NCI-H2081 treated with DMSO at 0.1 percent for 48 hours (cell line): ENCODE measurements around the gene NOBOX.
A peak's percentile ranks its signal among the peaks of the same experiment; 100 is the strongest.
"Not testable (repeated sequence)": the region's sequence is repeated elsewhere in the genome, so short reads cannot be mapped to it uniquely, and the experiment has no call there.

Experiments
- DNase-seq: peaks from one replicate; lab custom pipeline; 2025; lab: John Stamatoyannopoulos, UW

The NOBOX gene

GRCh38 chr7:144403649-144404061 is at the start of gene NOBOX:
Gene NOBOX, minus strand, starts transcription at chr7:144403693.
- DNase-seq = no peak

DNA sequence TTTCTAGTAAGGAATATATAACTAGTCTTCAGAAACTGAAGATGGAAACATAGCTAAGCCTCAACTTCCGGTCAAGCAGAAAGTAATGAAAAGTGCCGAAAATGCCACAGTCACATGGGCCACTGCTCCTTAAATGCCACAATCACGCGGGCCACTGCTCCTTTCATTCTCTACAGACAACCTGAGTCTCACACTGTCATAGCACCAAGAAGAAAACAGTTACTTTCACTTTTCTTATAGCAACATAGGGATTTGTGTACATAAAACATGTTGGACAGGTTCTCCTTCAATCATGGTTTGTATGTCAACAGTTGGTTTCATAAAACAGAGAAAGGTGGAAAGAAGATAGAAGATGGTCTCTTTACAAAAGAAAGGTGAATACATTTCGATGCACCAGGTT is 48.6 kb upstream of the NOBOX start:
- DNase-seq = no peak

GRCh38 chr7:144445590-144445989 is 42.1 kb upstream of the NOBOX start:
- no peak for DNase-seq

- DNase-seq = peak; percentile 75
These were observed 36.3 kb upstream of the NOBOX start for GRCh38 chr7:144439717-144440205.

DNA sequence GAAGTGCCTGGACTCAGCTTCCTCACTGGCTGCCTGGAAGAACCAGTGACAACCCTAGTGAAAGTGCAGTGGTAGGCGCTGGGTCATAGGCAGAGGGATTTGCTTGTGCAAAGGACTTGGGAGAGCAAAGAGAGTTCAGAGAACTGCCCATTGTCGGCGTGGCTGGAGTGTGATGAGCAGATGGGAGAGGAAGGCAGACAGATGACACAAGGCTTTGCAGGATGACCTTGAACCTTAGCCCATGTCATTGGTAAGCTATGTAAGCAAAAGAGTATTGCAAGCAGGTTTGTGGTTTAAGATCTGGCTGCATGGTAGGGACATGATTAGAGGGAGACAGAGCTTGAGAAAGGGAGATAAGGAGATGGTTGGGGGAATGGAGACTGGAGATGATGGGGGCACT is 35.3 kb upstream of the NOBOX start:
- no peak for DNase-seq

DNA sequence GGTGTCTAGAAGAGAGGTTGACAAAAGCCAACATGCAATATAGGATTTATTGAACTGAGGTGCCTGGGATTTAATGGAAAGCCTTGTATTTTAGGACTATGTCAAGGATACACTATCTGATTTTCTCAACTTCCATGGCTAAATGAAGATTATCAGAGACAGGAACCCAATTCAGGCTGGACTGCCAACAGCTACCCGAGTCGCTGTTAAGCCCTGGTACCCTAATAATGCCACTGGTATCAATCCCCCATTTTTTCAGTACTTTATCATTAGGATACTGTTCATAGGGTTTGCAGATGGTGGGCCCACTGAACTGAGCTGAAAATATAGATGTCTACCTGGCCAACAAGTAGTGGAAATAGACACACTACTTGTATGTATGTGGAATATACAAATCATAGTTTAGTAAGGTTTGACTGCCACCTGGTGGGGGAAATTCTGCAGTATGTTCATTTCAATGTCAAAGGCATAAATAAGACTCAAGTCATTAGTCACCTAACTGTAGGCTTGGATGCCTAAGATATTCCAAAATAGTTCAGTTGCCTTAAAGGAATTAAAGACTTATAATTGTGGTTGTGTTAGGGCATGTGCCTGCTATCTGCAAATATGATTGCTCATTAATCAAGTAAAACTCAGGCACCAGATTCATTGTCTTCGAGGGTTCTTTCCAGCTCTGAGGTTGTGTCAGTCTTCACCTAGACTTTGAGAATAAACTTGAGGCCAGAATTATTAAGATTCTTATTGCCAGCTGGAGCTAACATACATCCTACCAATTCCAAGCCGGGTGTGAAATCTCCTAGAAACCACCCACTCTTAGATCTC is 34.1 kb upstream of the NOBOX start:
- DNase-seq = no peak

GRCh38 chr7:144436500-144436899 is 33.0 kb upstream of the NOBOX start:
- DNase-seq = no peak

DNA sequence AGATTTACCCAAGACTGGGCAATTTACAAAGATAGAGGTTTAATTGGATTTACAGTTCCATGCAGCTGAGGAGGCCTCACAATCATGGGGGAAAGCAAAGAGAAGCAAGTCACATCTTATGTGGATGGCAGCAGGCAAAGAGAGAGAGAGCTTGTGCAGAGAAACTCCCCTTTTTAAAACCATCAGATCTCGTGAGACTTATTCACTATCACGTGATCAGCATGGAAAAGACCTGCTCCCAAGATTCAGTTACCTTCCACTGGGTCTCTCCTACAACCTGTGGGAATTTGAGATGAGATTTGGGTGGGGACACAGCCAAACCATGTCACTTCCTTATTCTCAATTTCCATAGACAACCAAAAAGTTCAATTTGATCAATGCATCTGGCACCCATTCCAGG is 24.9 kb upstream of the NOBOX start:
- no peak for DNase-seq

GRCh38 chr7:144427539-144427938 is 24.0 kb upstream of the NOBOX start:
- not testable (repeated sequence) for DNase-seq

DNA sequence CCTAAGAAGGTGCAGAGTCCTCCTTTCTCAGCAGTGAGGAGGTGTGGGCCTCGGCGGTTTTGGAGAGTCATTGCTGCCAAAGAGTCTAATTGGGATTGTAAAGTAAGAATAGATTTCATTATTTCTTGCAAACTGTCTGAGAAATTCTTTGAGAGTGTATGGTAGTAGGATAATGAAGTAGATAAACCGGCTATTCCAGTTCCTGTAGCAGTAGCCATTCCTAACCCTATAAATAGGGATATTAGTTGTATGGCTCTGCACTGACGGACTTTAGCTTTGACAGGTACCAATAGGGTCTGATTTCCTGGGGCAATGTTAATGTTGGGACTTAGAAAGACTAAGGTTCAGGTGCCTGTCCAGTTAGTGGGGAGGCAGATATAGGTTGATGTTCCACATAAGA is 15.4 kb upstream of the NOBOX start:
- not testable (repeated sequence) for DNase-seq

- no peak for DNase-seq
These were observed 12.8 kb upstream of the NOBOX start for GRCh38 chr7:144416341-144416740.

GRCh38 chr7:144415858-144416257 is 12.4 kb upstream of the NOBOX start:
- no peak for DNase-seq

DNA sequence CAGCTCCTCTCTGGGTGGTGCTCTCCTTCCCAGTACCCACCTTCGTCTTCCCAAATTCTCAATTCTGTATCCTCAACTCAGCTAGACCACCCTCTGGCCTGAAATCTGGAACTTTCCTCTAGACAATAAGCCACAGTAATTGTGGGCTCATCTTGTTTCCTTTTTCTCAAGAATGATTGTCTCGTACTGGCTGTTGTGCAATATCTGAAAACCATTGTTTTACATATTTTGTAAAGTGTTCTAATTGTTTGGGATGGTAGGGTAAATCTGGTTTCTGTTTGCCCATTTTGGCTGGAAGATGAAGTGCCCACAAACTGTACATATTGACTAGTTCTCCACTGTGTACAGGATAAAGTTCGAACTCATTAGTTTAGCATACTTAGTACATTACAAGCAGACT is 11.3 kb upstream of the NOBOX start:
- no peak for DNase-seq

GRCh38 chr7:144410441-144410840 is 6.9 kb upstream of the NOBOX start:
- DNase-seq = no peak

DNA sequence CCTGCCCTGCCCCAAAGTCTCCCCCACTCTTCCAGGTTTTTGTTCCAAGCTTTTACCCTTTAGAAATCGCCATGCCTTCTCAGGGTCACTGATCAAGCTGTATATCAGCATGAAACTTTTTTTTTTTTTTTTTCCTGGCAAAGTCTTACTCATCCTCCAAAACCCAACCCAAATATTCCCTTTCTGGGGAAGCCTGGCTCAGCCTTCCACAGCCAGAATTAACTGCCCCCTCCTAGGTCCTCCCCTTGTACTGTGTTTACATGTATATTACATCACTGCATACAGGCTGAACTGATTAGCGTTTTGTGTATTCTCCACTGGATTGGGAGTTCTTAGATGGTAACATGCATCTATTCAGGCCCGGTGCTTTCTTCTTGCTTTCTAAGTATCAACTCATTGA is 4.6 kb upstream of the NOBOX start:
- no peak for DNase-seq

DNA sequence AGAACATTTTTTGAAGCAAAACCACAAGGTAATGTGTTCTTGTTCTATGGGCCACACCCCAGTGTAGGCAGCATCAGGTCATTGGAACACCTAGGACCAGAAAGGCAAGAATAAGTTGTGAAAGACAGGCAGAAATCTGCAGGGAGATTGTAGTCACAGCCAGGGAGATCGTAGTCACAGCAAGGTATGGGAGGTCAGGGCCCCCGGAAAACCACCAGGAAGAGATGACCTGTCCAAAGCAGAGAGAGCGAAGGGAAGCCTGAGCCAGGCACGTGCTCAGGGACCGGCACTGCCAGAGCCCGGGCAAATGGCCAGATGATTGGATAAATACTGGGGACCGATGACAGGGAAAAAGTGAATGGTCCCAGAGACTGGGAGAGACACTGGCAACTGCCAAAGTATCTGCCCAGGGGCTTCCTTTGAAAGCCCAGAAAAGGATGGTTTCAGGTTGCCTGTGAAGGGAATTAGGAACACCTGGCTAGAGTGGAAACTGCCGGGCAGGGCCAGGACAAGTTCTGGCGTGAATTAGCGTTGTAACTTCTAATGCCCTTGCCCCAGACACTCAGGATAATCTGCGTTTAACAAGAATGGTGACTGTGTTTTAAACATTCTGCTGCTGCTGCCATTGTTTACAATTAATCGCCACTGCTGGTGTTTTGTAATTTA is 3.9 kb upstream of the NOBOX start:
- DNase-seq = no peak

DNA sequence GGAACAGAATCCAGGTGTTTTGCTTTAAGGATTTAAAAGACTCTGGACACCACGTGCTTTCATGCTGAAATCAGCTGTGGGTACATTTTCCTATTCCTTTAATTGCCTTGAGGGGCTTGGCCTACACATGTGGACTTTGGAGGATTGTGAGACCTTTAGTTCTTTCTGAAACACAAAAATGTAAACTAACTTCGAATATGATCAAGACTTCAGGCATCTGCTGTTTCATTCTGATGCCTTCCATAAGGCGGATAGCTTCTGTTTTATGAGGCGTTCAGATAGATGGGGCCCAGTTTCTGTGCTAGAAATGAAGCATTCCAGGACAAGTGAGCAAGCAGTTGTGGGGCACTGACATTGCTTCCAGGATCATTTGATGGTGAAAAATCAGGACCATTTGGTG is 1.5 kb upstream of the NOBOX start:
- DNase-seq = no peak

GRCh38 chr7:144403102-144403501 is 391 bp downstream of the NOBOX start:
- DNase-seq = no peak

DNA sequence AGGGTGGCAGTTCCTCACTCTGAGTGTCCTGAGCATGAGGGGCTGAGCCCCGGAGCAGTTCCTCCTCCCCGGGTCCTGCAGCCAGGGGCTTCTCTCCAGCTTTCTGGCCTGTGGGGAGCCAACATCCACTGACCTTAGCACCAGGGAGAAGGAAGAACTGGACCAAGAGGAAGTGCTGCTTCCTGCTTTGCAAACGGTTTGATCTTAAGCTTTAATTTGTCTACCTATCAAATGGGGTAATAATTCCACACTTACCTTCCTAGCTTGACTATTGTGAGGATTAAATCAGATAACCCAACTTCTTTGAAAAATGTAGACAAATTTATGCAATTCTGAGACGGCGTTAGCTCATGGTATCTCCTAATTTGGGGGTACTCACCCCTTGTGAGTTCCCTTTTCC is 2.0 kb downstream of the NOBOX start:
- no peak for DNase-seq

DNA sequence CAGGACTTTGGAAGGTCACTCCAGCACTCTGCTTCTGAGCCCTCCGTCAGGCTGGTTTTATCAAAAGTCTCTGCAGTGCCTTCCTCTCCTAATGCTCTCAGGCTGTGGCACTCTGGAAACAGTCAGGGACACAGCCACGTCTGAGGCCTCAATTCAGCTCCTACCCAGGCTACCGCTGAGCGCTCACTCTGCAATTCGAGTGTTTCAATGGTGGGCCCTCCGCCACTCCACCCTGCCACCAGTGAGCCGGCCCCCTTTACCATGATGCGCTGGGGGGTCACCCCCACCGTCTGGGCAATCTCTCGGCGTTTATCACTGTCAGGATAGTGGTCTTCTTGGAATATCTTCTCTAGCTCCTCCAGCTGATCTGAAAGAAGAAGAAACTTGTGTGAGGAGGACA is 3.5 kb downstream of the NOBOX start:
- no peak for DNase-seq

DNA sequence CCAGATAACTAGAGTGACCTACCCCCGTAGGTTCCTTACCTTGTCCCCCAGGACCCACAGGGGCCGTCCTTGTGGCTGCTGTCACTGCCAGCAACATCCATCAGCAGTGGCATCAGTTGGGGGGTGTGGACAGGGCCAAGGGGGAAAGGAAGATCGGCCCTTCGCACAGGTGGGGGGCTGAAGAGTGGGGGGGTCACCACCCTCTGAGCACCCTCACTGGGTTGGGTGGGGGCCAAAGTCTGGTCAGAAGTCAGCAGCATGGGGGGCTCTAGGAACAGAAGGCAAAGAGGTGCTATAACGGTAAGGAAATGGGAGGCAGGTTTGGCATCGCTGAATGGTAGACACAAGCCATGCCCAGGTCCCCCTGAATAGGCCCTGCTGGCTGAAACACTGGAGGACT is 4.6 kb downstream of the NOBOX start:
- DNase-seq = no peak

DNA sequence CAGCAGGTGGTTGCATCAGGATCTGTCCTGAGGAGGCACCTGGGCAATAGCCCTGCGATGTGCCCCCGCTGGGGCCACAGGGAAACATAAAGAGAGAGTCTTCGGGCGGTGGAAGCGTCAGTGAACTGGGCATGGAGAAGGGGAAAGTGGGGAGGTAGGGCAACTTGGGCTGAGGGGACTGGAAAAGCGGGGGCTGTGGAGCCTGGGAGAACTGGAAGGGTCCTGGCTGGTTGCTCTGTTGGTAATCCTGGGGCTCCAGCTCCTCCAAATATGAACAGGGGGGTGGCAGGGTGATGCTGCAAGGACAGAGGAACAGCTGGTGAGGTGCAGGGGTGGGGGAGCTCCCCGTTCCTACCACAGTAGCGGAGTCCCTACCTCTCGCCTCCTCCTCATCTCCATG is 5.2 kb downstream of the NOBOX start:
- DNase-seq = no peak

DNA sequence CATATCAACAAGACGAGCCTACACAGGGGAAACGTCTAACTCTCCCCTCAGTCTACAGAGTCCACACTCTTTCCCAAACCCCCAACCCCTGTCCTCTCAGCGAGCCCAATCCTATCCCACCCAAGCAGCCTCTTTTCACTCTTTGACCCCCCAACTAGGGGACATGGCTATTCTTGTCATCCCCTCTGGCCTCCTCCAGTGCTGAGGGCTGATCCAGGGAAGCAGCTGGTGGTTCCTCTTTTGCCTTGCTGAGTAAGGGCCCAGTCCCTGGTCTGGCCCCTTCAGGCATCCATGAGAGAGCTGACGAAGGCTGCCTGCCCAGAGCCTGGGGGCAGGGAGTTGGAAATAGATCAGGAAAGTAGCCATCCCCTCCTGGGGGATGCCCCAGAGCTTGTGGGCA is 6.4 kb downstream of the NOBOX start:
- DNase-seq = no peak
